ENCODE results near the gene NOTCH1.

Gene NOTCH1

DNA sequence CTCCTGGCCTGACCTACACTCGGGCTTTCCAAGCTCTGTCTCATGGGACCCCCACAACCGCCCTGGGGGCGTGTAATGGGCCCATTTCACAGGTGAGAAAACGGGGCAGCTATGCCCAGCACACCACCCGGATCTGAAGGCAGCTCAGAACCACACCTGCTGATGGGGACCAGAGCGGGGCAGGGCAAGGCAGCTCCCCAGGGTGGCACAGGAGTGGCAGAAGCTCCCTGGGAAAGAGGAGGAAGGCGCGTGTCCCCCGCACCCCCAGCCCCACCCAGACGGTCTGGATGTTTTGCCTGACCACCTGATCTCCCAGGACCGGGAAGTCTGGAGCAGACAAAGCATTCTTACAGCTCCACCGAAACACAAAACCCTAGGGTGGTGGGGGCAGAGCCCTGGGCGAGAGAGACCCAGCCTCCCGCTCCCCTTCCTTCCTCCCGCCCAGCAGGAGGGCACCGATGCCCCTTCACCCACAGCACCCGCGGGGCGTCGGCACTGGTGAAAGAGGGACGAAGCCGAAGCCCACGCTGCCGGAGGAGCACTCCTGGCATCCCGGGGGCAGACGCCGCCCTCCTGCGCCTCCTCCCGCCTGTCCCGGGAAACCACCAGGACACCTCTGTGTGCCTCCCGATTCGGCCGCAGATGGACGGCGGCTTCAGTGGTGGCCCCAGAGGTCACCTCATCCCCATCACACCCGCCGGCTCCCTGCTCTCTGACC is 14.5 kb downstream of the NOTCH1 start:
- no peak for DNase-seq

DNA sequence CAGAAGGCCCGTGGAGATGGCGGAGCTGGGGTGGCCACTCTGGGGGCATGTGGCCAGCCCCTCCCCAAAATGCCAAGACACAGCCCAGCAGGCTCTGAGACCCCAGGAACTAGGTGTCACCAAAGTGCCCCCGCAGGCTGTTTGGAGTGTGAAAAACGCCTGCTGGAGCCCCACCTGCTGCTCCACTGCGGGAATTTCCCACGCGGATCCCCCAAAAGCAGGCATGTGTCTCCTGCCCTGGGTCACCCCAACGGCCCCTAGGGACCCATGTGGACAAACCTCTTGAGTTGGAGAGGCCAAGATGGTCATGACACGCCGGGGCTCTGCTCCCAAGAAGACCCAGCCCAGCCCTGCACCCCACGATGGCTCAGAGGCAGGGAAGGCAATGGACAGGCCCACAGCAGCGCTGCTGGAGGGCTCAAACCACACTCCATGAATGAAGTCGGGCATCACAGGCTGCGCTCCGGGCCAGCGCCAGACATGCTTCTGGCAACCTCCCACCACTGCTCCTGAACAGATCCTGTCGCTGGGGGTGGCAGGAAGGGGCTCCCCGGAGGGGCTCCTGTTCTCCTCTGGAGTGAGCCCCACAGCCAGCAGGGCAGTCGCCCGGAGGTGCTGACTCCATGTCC is 15.3 kb downstream of the NOTCH1 start:
- no peak for DNase-seq

DNA sequence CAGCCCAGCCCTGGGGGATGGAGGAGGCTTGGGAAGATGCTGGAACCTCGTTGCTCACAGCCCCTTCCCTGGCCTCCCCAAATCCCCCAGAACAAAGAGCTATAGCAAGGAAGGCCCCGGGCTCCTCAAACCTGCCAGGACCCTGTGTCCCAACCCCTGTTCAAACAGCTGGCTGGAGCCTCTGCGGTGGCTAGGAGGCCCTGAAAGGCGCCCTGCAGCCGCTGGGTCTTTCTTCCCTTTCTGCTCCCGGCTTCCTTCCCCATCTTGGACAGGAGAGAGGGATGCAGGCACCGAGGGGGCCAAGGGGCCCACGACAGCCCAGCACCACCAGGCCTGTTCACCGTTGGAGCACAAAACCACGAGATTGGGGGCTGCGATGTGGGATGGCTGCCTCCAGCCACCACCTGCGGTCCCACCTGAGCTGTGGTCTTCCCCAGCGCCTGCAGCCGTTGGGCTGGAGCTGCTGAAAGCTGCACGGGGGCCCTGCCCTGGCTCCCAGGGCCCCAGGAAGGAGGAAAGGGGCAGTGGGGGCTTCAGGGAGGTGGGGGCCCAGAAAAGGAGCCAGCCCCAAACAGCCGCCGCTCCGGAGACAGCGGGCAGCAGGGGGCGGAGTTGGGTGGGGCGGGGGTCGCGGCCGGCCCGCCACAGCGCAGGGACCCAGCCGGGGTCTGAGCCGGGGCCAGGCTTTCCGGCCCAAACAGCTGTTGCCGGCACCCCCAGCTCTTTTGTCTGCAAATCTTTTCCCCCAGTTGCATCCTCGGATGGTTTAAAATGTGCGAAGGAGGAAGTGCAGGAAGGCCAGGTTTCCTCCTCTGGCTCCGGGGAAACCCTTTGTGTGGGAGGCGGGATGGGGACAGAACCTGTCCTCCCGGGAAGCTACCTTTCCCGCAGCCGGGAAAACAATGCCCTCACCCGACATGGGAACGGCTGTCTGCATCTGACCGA is 16.1 kb downstream of the NOTCH1 start:
- DNase-seq: no peak

GRCh38 chr9:136528716-136529341 is 17.0 kb downstream of the NOTCH1 start:
- no peak for DNase-seq

DNA sequence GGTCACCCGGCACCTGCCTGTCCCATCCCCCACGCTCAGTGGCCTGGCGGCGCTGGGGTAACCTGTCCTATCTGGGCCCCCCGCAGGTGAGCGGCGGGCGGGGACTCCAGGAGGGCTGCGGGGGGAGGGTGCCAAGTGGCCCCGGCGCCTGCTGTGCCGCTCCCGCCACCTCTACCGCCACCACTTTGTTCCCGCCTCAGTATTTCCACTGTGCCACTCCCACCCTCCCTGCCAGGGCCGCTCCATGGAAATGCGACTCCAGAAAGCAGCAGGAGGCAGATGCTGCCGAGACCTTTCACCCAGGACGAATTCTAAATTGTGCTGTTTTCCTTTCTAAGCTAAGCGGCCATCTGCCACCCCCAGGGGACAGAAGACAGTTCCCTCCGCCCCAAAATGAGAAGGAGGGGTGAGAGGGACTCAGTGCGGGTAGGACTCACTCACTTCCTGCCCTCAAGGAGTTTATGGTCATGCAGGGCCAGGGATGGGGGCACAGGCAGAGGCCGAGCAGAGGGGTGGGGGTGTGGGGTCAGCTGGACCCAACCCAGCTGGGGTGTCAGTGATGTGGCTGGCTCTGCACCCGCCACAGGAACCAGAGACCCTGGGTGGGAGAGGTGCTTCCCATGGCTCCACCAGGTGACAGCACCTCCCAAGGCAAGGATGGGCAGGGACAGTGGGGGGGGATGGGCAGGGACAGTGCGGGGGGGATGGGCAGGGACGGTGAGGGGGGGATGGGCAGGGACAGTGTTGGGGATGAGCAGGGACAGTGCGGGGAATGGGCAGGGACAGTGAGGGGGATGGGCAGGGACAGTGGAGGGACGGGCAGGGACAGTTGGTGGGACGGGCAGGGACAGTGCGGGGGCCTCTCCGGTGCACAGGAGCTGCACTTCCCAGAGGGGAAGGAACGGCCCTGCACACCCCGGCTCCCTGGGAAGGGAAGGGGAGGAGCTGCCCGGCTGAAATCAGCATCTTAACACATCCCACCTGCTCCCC is 17.8 kb downstream of the NOTCH1 start:
- no peak for DNase-seq

GRCh38 chr9:136527131-136527530 is 18.7 kb downstream of the NOTCH1 start:
- no peak for DNase-seq

- no peak for DNase-seq
Measured at GRCh38 chr9:136526625-136527066, 19.2 kb downstream of the NOTCH1 start.

DNA sequence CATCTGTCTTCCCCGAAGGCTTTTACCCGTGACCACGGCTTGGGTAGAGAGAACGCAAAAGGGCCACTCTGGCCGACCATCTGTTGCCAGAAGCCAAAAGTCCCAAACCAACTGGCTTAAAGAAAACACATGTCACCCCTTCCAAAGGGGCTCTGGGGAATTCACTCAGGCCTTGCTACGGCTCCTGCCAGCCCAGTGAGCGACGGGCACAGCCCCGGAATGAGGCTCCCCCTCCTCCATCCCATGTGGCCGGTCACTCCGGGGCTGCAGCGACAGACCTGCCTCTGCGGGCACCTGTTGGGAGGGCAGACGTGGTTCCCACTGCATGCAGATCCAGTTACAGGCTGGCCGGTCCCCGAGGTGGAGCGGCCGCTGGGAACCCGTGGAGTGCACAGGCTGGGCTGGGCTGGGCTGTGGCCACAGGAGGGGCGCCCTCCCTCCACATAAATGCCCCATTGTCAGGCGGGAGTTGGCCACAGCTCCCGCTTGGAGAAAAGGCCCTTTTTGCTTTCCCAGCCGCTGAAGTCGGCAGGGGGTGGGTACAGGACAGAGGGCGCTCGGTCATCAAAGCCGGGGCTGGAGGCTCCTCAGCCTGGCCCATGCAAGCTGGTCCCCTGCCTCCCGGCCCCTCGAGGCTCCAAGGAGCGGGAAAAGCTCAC is 19.9 kb downstream of the NOTCH1 start:
- no peak for DNase-seq

DNA sequence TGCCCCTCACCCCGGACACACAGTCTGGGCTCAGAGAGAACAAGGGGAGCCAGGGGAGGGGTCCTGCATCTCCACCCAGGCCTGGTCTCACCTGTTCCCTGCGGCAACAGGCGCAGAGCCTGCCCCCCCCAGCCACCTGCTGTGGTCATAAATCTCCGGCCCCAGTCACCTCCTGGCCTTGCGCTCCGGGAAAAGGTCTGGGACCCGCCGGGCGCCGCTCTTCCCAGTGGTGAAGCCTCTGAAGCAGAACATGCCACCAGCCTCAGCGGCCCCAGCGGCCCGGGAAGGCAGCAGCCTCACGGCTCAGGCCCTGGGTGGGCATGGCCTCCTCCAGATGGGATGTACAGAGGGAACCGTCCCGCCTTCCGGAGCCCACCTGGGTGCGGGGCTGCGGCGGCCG is 20.6 kb downstream of the NOTCH1 start:
- no peak for DNase-seq

DNA sequence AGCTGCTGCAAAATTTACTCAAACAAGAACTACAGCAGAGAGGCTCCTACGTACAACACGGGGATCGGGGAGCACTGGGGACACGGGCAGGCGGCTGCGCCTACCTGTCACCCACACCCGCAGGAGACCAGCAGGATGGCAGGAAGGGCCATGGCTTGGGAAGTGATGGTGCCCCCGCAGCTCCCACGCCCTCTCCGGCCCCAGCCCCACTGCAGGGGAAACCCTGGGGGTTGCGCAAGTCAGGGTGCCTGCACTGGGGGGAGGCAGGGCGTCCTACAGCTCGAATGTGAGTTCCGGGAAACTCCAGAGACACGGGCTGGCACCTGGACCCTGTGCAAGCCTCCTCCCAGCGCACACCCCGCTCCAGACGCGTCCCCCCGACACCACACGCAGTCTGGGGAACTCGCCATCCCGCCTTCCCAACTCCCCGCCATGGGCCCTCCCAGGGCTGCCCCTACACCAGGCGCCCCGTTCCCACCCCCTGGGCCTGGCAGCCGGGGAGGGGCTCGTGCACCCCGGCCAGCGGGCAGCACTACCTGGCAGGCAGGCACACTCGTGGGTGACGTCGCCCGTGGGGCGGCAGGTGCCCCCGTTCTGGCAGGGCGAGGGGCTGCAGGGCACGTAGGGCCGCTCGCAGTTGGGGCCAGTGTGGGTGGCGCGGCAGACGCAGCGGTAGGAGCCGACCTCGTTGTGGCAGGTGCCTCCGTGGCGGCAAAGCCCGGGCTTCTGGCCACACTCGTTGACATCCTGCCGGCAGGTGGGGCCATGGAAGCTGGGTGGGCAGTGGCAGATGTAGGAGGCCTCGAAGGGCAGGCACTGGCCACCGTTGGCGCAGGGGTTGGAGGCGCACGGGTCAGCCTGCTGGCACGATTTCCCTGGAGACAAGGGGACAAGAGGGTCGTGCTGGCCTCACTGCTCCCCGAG is 23.3 kb downstream of the NOTCH1 start:
- DNase-seq: no peak

DNA sequence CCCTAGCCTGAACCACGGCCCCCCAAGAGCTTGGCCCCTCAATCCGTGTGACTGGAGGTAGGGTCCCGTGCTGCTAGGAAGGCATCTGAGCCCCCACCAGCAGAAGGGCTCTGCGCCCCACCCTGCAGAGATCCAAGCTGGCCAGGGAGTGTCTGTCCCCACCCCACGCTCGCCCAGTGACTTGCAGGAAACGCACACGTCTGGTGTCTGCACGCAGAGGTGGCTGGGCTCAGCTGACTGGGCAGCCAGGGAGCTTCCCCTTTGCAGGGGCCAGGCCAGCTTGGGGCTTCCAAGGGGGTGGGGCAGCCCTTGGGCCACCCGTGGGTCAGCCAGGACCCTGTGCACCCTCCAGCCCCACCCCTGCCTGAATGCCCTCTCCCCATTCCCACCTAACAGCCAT is 24.3 kb downstream of the NOTCH1 start:
- DNase-seq: no peak

GRCh38 chr9:136520053-136520540 is 25.8 kb downstream of the NOTCH1 start:
- DNase-seq: no peak

DNA sequence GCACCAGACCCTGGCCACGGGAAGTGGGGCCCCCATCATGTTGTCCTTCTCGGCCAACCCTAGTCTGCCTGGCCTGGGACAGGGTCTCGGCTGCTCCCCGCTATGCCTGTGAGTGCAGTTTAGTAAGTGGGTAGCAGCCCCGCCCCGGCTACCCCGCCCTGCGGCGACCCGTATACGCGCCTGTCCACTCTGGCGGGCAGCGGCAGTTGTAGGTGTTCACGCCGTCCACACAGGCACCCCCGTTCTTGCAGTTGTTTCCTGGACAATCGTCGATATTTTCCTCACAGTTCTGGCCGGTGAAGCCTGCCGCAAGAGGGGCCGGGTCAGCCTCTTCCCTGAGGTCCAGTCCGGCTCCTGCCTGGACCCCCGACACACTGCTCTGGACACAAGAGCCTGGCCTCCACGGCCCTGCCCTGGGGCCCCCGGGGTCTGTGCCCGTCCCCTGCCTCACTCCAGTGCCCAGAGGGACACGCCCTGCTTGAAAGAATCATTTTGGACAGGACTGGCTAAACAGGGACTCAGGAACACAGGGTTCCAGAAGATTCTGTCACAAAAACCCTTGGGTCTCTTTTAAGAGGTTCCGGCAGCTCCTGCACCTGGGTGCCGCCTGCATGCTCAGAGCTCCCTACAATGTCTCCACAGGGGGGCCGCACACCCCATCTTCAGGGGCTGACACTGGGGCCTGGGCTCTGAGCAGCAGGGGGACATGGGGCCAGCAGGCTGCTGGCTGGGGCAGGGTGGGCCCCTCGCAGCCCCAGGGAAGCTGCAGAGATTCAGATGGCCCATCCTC is 26.4 kb downstream of the NOTCH1 start:
- no peak for DNase-seq

DNA sequence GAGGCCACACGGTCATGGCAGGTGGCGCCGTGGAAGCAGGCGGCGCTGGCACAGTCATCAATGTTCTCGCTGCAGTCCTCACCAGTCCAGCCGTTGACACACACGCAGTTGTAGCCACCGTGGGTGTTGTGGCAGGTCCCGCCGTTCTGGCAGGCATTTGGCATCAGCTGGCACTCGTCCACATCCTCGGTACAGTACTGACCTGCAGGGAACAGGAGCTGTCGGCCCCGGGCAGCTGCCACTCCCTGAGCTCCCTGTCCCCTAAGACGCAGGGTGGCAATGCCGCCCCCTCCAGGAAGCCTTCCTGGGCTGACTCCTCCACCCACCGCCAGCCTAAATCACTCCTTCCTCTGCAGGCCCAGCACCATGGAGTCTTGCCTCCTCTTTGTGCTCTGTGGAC is 27.2 kb downstream of the NOTCH1 start:
- DNase-seq: no peak

DNA sequence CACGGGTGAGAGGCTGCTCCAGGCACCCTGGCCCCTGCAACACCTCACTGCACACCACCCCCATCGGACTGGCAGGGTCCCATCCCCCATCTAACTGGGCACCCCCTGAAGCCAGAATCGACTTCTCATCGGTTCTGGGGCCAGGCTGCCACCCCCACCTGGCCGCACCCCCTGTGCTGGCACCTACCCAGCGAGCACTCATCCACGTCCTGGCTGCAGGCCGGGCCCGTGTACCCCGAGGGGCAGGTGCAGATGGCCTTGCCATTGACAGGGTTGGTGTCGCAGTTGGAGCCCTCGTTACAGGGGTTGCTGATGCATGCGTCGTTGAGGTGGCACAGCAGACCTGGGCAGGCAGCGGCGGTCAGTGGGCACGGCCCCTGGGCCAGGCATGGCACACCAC is 27.9 kb downstream of the NOTCH1 start:
- DNase-seq: no peak

DNA sequence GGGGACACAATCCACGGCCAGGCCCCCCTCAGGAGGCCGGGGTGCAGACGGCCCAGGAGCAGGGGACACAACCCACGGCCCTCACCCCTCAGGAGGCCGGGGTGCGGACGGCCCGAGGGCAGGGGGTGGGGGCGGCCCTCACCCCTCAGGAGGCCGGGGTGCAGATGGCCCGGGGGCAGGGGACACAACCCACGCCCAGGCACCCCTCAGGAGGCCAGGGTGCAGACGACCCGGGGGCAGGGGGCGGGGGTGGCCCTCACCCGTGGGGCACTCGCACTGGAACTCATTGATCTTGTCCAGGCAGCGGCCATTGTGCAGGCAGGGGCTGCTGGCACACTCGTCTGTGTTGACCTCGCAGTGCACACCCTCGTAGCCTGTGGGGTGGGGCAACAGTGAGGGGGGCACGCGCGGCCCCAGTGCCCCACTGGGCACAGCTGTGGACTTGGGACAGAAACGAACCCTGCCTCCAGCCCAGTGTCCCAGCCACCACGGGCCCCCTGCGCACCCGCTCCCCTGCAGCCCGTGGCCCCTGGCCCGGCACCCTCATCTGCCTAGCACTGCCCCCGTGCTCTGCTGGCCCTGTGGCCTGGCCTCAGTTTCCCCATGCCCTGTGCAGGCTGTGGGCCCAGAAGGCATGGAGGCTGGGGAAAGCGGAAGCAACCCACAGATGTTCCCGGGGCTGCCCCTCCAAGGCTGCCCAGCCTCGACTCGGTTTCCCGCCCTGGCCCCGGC is 28.7 kb downstream of the NOTCH1 start:
- no peak for DNase-seq

GRCh38 chr9:136516191-136516654 is 29.6 kb downstream of the NOTCH1 start:
- no peak for DNase-seq

GRCh38 chr9:136515276-136515675 is 30.6 kb downstream of the NOTCH1 start:
- no peak for DNase-seq

All from NCI-H1930 (cell line).